OCI-LY7 (cell line): ENCODE measurements around the gene POLD2. TPM values are rescaled to one million over a fixed set of nuclear protein-coding genes. Genes with fewer than 3 reads are reported as not detected.

ENCODE experiments used
- BruUV-seq: library from RNA; stranded (reverse); fragments of 400-500 nt; replicated peaks from 2 replicates; lab custom pipeline; 2021; lab: Mats Ljungman, UMichigan
- CTCF ChIA-PET: fragments of 300-600 bp; sonication (Branson Sonifier 250); formaldehyde crosslinking; loops from one replicate; lab custom pipeline; 2022; ENCODE audit warnings: antibody characterized with exemption; ENCODE audit not compliant: unreplicated experiment; lab: Charles Lee
- POLR2A ChIA-PET: fragments of 300-600 bp; sonication (Branson Sonifier 250); formaldehyde crosslinking; loops from one replicate; lab custom pipeline; 2022; ENCODE audit warnings: antibody characterized with exemption; lab: Charles Lee
- DNase-seq: peaks from one replicate; pipeline ENCODE4 v3.0.0-alpha.2; 2015; ENCODE audit warnings: low spot score
- H2AFZ ChIP-seq: fragments of 200-600 bp; sonication (generic), shearing (Covaris generic); 2 replicates; pipeline ENCODE4 v1.6.1; 2014; ENCODE audit warnings: mild to moderate bottlenecking, antibody characterized with exemption, low read length, moderate library complexity
- H3K27ac ChIP-seq: fragments of 200-600 bp; sonication (generic); 2 replicates; pipeline ENCODE4 v1.5.1; 2014; ENCODE audit warnings: mixed run types, low read depth, mild to moderate bottlenecking, moderate library complexity, low read length, inconsistent platforms; ENCODE audit not compliant: poor library complexity, severe bottlenecking
- H3K36me3 ChIP-seq: fragments of 200-600 bp; sonication (generic); 2 replicates; pipeline ENCODE4 v1.6.1; 2014; ENCODE audit warnings: mild to moderate bottlenecking, antibody characterized with exemption, low read length, moderate library complexity, mixed read lengths; ENCODE audit not compliant: insufficient read depth
- H3K4me1 ChIP-seq: fragments of 200-600 bp; sonication (generic); 2 replicates; pipeline ENCODE4 v1.5.1; 2014; ENCODE audit warnings: mild to moderate bottlenecking, low read length; ENCODE audit not compliant: insufficient read depth, poor library complexity, severe bottlenecking
- H3K4me2 ChIP-seq: fragments of 200-600 bp; sonication (generic); 2 replicates; pipeline ENCODE4 v1.6.1; 2014; ENCODE audit warnings: mild to moderate bottlenecking, low read length
- H3K4me3 ChIP-seq: fragments of 200-600 bp; sonication (generic); 2 replicates; pipeline ENCODE4 v1.5.1; 2014; ENCODE audit warnings: mild to moderate bottlenecking, low read depth, low read length; ENCODE audit not compliant: poor library complexity, severe bottlenecking
- H3K79me2 ChIP-seq: fragments of 200-600 bp; sonication (generic); 2 replicates; pipeline ENCODE4 v1.6.1; 2016; ENCODE audit warnings: low read depth, mild to moderate bottlenecking, low read length, moderate library complexity, mixed read lengths; ENCODE audit not compliant: insufficient read depth
- H3K9me2 ChIP-seq: fragments of 200-600 bp; sonication (generic); 2 replicates; pipeline ENCODE4 v1.6.1; 2016; ENCODE audit warnings: mild to moderate bottlenecking, low read length, mixed read lengths; ENCODE audit not compliant: insufficient read depth
- H3K9me3 ChIP-seq: fragments of 200-600 bp; sonication (generic); 2 replicates; pipeline ENCODE4 v1.6.1; 2014; ENCODE audit warnings: mild to moderate bottlenecking, mixed run types, low read length, mixed read lengths
- H4K20me1 ChIP-seq: fragments of 200-600 bp; sonication (generic); 2 replicates; pipeline ENCODE4 v1.6.1; 2014; ENCODE audit warnings: mild to moderate bottlenecking, antibody characterized with exemption, low read length, moderate library complexity, mixed read lengths; ENCODE audit not compliant: insufficient read depth
- EZH2phosphoT487 ChIP-seq: fragments of 200-600 bp; sonication (generic); IDR thresholded peaks from 2 replicates; pipeline ENCODE4 v1.6.1; 2018; ENCODE audit warnings: low read depth, borderline replicate concordance, mild to moderate bottlenecking, mixed run types, antibody characterized with exemption, low read length, moderate library complexity, mixed read lengths
- intact Hi-C: fragments of 100-400 bp; cut with micrococcal nuclease; formaldehyde crosslinking; loops from one replicate; pipeline ENCODE4 v1.10.0; 2022; ENCODE audit not compliant: unreplicated experiment
- total RNA-seq, 2 experiments: library from RNA; depleted of rRNA in 1 of 2; stranded (reverse); fragments of >200 nt in 1 of 2; shearing (Covaris generic) in 1 of 2; gene quantifications; 2 replicates each; pipeline ENCODE4 v1.2.3, GENCODE V29; 2014 to 2022
- TF ChIP-seq, protein P1 (sequence below): fragments of 200-600 bp; sonication (generic); conservative IDR thresholded peaks from 2 replicates; pipeline ENCODE4 v1.5.1; 2014; ENCODE audit warnings: mild to moderate bottlenecking, antibody characterized with exemption, low read length, moderate library complexity, mixed read lengths

The POLD2 gene
- total RNA-seq, 2 experiments from 2014 or later: 230 to 261 TPM

- DNase-seq: no peak
- POLR2A ChIA-PET: interaction anchor here (0.9 kb wide), 1 partner anchor 16 kb away, joined by 3 read pairs; no protein-coding TSS in a partner anchor
- H3K9me2 ChIP-seq: no peaks in the 10 kb centered on the region
- no TSS peak for BruUV-seq
- H2AFZ ChIP-seq: no peak overlapping the region
- CTCF ChIA-PET: interaction anchor here (1.3 kb wide), 1 partner anchor 13 kb away, joined by 3 read pairs; no protein-coding TSS in a partner anchor
- H3K4me2 ChIP-seq: no peak overlapping the region
- H3K27ac ChIP-seq: no peak overlapping the region
- no peak overlapping the region for H3K4me3 ChIP-seq
- no peaks in the 10 kb centered on the region for H3K36me3 ChIP-seq
- no peaks in the 10 kb centered on the region for H3K9me3 ChIP-seq
- H3K79me2 ChIP-seq: no peaks in the 10 kb centered on the region
- H3K4me1 ChIP-seq: peaks cover 9% of the 10 kb centered on the region
- TF ChIP-seq EZH2phosphoT487: no peak
- TF ChIP-seq, protein P1, sequence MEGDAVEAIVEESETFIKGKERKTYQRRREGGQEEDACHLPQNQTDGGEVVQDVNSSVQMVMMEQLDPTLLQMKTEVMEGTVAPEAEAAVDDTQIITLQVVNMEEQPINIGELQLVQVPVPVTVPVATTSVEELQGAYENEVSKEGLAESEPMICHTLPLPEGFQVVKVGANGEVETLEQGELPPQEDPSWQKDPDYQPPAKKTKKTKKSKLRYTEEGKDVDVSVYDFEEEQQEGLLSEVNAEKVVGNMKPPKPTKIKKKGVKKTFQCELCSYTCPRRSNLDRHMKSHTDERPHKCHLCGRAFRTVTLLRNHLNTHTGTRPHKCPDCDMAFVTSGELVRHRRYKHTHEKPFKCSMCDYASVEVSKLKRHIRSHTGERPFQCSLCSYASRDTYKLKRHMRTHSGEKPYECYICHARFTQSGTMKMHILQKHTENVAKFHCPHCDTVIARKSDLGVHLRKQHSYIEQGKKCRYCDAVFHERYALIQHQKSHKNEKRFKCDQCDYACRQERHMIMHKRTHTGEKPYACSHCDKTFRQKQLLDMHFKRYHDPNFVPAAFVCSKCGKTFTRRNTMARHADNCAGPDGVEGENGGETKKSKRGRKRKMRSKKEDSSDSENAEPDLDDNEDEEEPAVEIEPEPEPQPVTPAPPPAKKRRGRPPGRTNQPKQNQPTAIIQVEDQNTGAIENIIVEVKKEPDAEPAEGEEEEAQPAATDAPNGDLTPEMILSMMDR: no peak
- H4K20me1 ChIP-seq: no peaks in the 10 kb centered on the region
- intact Hi-C loops: no loop called here
These were observed 40.2 kb upstream of the POLD2 start for GRCh38 chr7:44163591-44163990.

GRCh38 chr7:44162785-44163395 lies 39.5 kb upstream of the POLD2 start:
- no peaks in the 10 kb centered on the region for H3K79me2 ChIP-seq
- H4K20me1 ChIP-seq: no peaks in the 10 kb centered on the region
- BruUV-seq: no TSS peak
- no peak overlapping the region for H3K27ac ChIP-seq
- peaks cover 4% of the 10 kb centered on the region for H3K4me1 ChIP-seq
- DNase-seq: no peak
- no peak for TF ChIP-seq EZH2phosphoT487
- TF ChIP-seq, protein P1: no peak
- POLR2A ChIA-PET: interaction anchor here (0.9 kb wide), 1 partner anchor 15 kb away, joined by 3 read pairs; no protein-coding TSS in a partner anchor
- no peak overlapping the region for H3K4me2 ChIP-seq
- no peaks in the 10 kb centered on the region for H3K9me2 ChIP-seq
- H3K36me3 ChIP-seq: no peaks in the 10 kb centered on the region
- intact Hi-C loops: no loop called here
- no peaks in the 10 kb centered on the region for H3K9me3 ChIP-seq
- H3K4me3 ChIP-seq: no peak overlapping the region
- H2AFZ ChIP-seq: no peak overlapping the region
- CTCF ChIA-PET: interaction anchor here (1.3 kb wide), 1 partner anchor 13 kb away, joined by 3 read pairs; no protein-coding TSS in a partner anchor

DNA sequence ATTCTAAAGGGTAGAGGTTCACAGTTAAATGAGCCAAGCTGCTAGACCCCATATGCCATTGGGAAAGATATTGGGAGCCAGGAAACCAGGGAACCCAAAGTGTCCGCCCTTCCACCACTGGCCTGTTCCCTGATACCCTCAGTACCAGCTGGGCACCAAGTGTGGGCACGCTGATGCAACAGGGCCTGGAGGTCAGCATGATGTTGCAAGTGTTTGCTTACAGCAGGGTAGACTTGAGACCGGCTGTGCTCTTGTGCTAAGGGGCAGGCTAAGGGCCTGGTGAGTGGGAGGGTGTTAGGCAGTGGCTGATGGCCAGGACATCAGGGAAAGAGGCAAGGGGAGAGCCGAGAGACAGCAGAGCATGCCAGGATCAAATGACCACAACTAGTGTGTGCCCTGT lies 38.8 kb upstream of the POLD2 start:
- H2AFZ ChIP-seq: no peak overlapping the region

More for the DNA sequence above, 38.8 kb upstream of the POLD2 start:
- Histone ChIP-seq H3K27ac (no peak overlapping the region), H3K4me1 (no peaks in the 10 kb centered on the region), H3K9me2 (no peaks in the 10 kb centered on the region), H3K4me3 (no peak overlapping the region), H3K79me2 (no peaks in the 10 kb centered on the region), H3K36me3 (no peaks in the 10 kb centered on the region), H3K4me2 (no peak overlapping the region), H3K9me3 (no peaks in the 10 kb centered on the region), H4K20me1 (no peaks in the 10 kb centered on the region)
- ChIA-PET POLR2A (no interaction called here), CTCF (no interaction called here)
- no peak for TF ChIP-seq EZH2phosphoT487
- TF ChIP-seq, protein P1: no peak
- no peak for DNase-seq
- intact Hi-C loops: no loop called here
- no TSS peak for BruUV-seq
